ENCODE data around the gene TAAR6.

The TAAR6 gene

GRCh38 chr6:132607544-132608233 is 37.6 kb downstream of the TAAR6 start:
- Histone ChIP-seq H3K27me3 (peaks cover 0 to 3% of the 10 kb centered on the region in 2 donors), H3K9me3 (no peaks in the 10 kb centered on the region), H3K36me3 (no peaks in the 10 kb centered on the region), H3K4me1 (no peaks in the 10 kb centered on the region), H3K4me3 (no peak overlapping the region), H3K27ac (no peak overlapping the region)
- no peak for TF ChIP-seq CTCF (IDR thresholded peaks at IDR 0.05)
- intact Hi-C loops (cut with DNase I; ENCODE audit: low total_unique reads) = loop anchor here (5.0 kb wide), 1 partner anchor 285 kb away; no protein-coding TSS in a partner anchor
- no peak for DNase-seq

- Histone ChIP-seq H3K4me1 (no peaks in the 10 kb centered on the region), H3K4me3 (no peak overlapping the region), H3K27me3 (no peaks in the 10 kb centered on the region), H3K27ac (no peak overlapping the region), H3K9me3 (no peaks in the 10 kb centered on the region), H3K36me3 (no peaks in the 10 kb centered on the region)
- no peak for TF ChIP-seq CTCF (IDR thresholded peaks at IDR 0.05)
- DNase-seq = no peak
- intact Hi-C loops (cut with DNase I; ENCODE audit: low total_unique reads) = no loop called here
Measured at GRCh38 chr6:132611616-132612015, 41.5 kb downstream of the TAAR6 start.

GRCh38 chr6:132612449-132613108 is 42.5 kb downstream of the TAAR6 start:
- intact Hi-C loops (cut with DNase I; ENCODE audit: low total_unique reads) = no loop called here

GRCh38 chr6:132614554-132614953 is 44.4 kb downstream of the TAAR6 start:
- no peak for TF ChIP-seq CTCF (IDR thresholded peaks at IDR 0.05)
- no peaks in the 10 kb centered on the region for H3K27me3 ChIP-seq
- no peak overlapping the region for H3K27ac ChIP-seq
- intact Hi-C loops (cut with DNase I; ENCODE audit: low total_unique reads) = no loop called here
- no peaks in the 10 kb centered on the region for H3K9me3 ChIP-seq
- H3K36me3 ChIP-seq = no peaks in the 10 kb centered on the region
- no peak for DNase-seq
- H3K4me1 ChIP-seq = no peaks in the 10 kb centered on the region
- H3K4me3 ChIP-seq = no peak overlapping the region

More at GRCh38 chr6:132612449-132613108, 42.5 kb downstream of the TAAR6 start:
- no peak for DNase-seq
- Histone ChIP-seq H3K36me3 (no peaks in the 10 kb centered on the region), H3K9me3 (no peaks in the 10 kb centered on the region), H3K4me3 (no peak overlapping the region), H3K27ac (no peak overlapping the region), H3K4me1 (no peaks in the 10 kb centered on the region), H3K27me3 (no peaks in the 10 kb centered on the region)
- no peak for TF ChIP-seq CTCF (IDR thresholded peaks at IDR 0.05)

- no peaks in the 10 kb centered on the region for H3K27me3 ChIP-seq
- H3K27ac ChIP-seq = no peak overlapping the region
- no peaks in the 10 kb centered on the region for H3K4me1 ChIP-seq
- intact Hi-C loops (cut with DNase I; ENCODE audit: low total_unique reads) = no loop called here
- no peaks in the 10 kb centered on the region for H3K9me3 ChIP-seq
- H3K36me3 ChIP-seq = no peaks in the 10 kb centered on the region
- no peak for TF ChIP-seq CTCF (IDR thresholded peaks at IDR 0.05)
- no peak for DNase-seq
- no peak overlapping the region for H3K4me3 ChIP-seq
Measured at GRCh38 chr6:132616677-132617076, 46.6 kb downstream of the TAAR6 start.

All from tibial artery (tissue), 4 donors.